Mesenchymal stem cell (in vitro differentiated cells and primary cell): ENCODE data around the gene ANXA3. TPM values are rescaled to one million over a fixed set of nuclear protein-coding genes. Genes with fewer than 3 reads are reported as not detected.
"Not testable (repeated sequence)": the region's sequence is repeated elsewhere in the genome, so short reads cannot be mapped to it uniquely, and the experiment has no call there.

Experiments used
- DNase-seq: peaks from one replicate; pipeline ENCODE4 v3.0.0-alpha.2; 2013
- H2AFZ ChIP-seq: one replicate; pipeline ENCODE4 v1.6.1; 2013; ENCODE audit warnings: low read depth, mild to moderate bottlenecking, control low read depth, inconsistent platforms, low read length, moderate library complexity
- H2AK5ac ChIP-seq: 2 replicates; pipeline ENCODE4 v1.6.1; 2013; ENCODE audit warnings: low read length, moderate library complexity, mild to moderate bottlenecking, inconsistent platforms; ENCODE audit not compliant: severe bottlenecking
- H2BK120ac ChIP-seq: one replicate; pipeline ENCODE4 v1.6.1; 2013; ENCODE audit warnings: low read depth, mild to moderate bottlenecking, inconsistent platforms, low read length, moderate library complexity
- H2BK12ac ChIP-seq, 2 experiments: one replicate each; pipeline ENCODE4 v1.6.1; 2013; ENCODE audit warnings: inconsistent platforms in 2 of 2, low read length in 2 of 2, mild to moderate bottlenecking in 2 of 2, moderate library complexity in 2 of 2, control low read depth in 1 of 2
- H2BK15ac ChIP-seq: one replicate; pipeline ENCODE4 v1.6.1; 2013; ENCODE audit warnings: mild to moderate bottlenecking, low read depth, inconsistent platforms; ENCODE audit not compliant: poor library complexity, severe bottlenecking
- H2BK5ac ChIP-seq: 2 replicates; pipeline ENCODE4 v1.6.1; 2013; ENCODE audit warnings: low read depth, mild to moderate bottlenecking, low read length, control low read depth, inconsistent platforms; ENCODE audit not compliant: poor library complexity, severe bottlenecking
- H3K14ac ChIP-seq, 2 experiments: one replicate each; pipeline ENCODE4 v1.6.1; 2013; ENCODE audit warnings: inconsistent platforms in 2 of 2, low read length in 2 of 2, control low read depth in 1 of 2, mild to moderate bottlenecking in 1 of 2, moderate library complexity in 1 of 2
- H3K18ac ChIP-seq, 2 experiments: one replicate each; pipeline ENCODE4 v1.6.1; 2013; ENCODE audit warnings: inconsistent platforms in 2 of 2, low read length in 2 of 2, control low read depth in 1 of 2, low read depth in 1 of 2, mild to moderate bottlenecking in 1 of 2
- H3K23ac ChIP-seq, 2 experiments: one replicate each; pipeline ENCODE4 v1.6.1; 2013; ENCODE audit warnings: inconsistent platforms in 2 of 2, low read length in 2 of 2, mild to moderate bottlenecking in 2 of 2, moderate library complexity in 2 of 2, control low read depth in 1 of 2
- H3K27ac ChIP-seq: 2 replicates; pipeline ENCODE4 v1.5.1; 2013; ENCODE audit warnings: mild to moderate bottlenecking, moderate library complexity, low read length, control low read depth, inconsistent platforms; ENCODE audit not compliant: poor library complexity, severe bottlenecking
- H3K27me3 ChIP-seq, 2 experiments: 2 replicates each; pipeline versions ENCODE4 v1.6.1 to v1.7.0; 2013; ENCODE audit warnings: low read length in 2 of 2, mild to moderate bottlenecking in 2 of 2, moderate library complexity in 2 of 2, control low read depth in 1 of 2, inconsistent platforms in 1 of 2; ENCODE audit not compliant: control insufficient read depth in 1 of 2, insufficient read depth in 1 of 2
- H3K36me3 ChIP-seq, 2 experiments: 2 replicates each; pipeline versions ENCODE4 v1.6.1 to v1.7.0; 2013; ENCODE audit warnings: low read length in 2 of 2, control low read depth in 1 of 2, inconsistent platforms in 1 of 2, low read depth in 1 of 2, mild to moderate bottlenecking in 1 of 2; ENCODE audit not compliant: insufficient read depth in 2 of 2, control insufficient read depth in 1 of 2
- H3K4ac ChIP-seq, 2 experiments: one replicate each; pipeline ENCODE4 v1.6.1; 2013; ENCODE audit warnings: inconsistent platforms in 2 of 2, low read length in 2 of 2, mild to moderate bottlenecking in 2 of 2, moderate library complexity in 2 of 2, control low read depth in 1 of 2, low read depth in 1 of 2
- H3K4me1 ChIP-seq: 2 replicates; pipeline ENCODE4 v1.6.1; 2013; ENCODE audit warnings: low read depth, low read length, control low read depth; ENCODE audit not compliant: control insufficient read depth, insufficient read depth
- H3K4me2 ChIP-seq: 2 replicates; pipeline ENCODE4 v1.6.1; 2013; ENCODE audit warnings: low read length, mild to moderate bottlenecking, inconsistent platforms; ENCODE audit not compliant: poor library complexity, severe bottlenecking
- H3K4me3 ChIP-seq, 2 experiments: 2 replicates each; pipeline versions ENCODE4 v1.5.1 to v1.7.0; 2013; ENCODE audit warnings: low read length in 2 of 2, mild to moderate bottlenecking in 2 of 2, control low read depth in 1 of 2, low read depth in 1 of 2; ENCODE audit not compliant: insufficient read depth in 1 of 2
- H3K79me1 ChIP-seq: replicated peaks from 2 replicates; pipeline ENCODE4 v1.6.1; 2013; ENCODE audit warnings: mild to moderate bottlenecking, control low read depth, low read length, inconsistent platforms; ENCODE audit not compliant: poor library complexity, severe bottlenecking
- H3K9ac ChIP-seq: 2 replicates; pipeline ENCODE4 v1.7.0; 2013; ENCODE audit warnings: mild to moderate bottlenecking, low read length, moderate library complexity
- H3K9me3 ChIP-seq: 2 replicates; pipeline ENCODE4 v1.7.0; 2013; ENCODE audit warnings: mild to moderate bottlenecking, low read length; ENCODE audit not compliant: control insufficient read depth
- H4K8ac ChIP-seq: one replicate; pipeline ENCODE4 v1.6.1; 2013; ENCODE audit warnings: inconsistent platforms, mild to moderate bottlenecking, low read length, moderate library complexity
- H4K91ac ChIP-seq: one replicate; pipeline ENCODE4 v1.6.1; 2013; ENCODE audit warnings: mild to moderate bottlenecking, low read length, inconsistent platforms
- WGBS: methylation state at CpG from one replicate; pipeline ENCODE4 v1.1.7; 2013; ENCODE audit warnings: mixed read lengths; 5-methylcytosine and 5-hydroxymethylcytosine counted together
- polyA plus RNA-seq, 2 experiments: library from polyadenylated mRNA; stranded (reverse); fragments of 200-250 nt; gene quantifications; one replicate each; pipeline ENCODE4 v1.2.3, GENCODE V29; 2013

ANXA3 gene, protein sequence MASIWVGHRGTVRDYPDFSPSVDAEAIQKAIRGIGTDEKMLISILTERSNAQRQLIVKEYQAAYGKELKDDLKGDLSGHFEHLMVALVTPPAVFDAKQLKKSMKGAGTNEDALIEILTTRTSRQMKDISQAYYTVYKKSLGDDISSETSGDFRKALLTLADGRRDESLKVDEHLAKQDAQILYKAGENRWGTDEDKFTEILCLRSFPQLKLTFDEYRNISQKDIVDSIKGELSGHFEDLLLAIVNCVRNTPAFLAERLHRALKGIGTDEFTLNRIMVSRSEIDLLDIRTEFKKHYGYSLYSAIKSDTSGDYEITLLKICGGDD
- polyA plus RNA-seq (2013, experiment 1 of 2) = 9.2 TPM
- polyA plus RNA-seq (2013, experiment 2 of 2) = 9.7 TPM

DNA sequence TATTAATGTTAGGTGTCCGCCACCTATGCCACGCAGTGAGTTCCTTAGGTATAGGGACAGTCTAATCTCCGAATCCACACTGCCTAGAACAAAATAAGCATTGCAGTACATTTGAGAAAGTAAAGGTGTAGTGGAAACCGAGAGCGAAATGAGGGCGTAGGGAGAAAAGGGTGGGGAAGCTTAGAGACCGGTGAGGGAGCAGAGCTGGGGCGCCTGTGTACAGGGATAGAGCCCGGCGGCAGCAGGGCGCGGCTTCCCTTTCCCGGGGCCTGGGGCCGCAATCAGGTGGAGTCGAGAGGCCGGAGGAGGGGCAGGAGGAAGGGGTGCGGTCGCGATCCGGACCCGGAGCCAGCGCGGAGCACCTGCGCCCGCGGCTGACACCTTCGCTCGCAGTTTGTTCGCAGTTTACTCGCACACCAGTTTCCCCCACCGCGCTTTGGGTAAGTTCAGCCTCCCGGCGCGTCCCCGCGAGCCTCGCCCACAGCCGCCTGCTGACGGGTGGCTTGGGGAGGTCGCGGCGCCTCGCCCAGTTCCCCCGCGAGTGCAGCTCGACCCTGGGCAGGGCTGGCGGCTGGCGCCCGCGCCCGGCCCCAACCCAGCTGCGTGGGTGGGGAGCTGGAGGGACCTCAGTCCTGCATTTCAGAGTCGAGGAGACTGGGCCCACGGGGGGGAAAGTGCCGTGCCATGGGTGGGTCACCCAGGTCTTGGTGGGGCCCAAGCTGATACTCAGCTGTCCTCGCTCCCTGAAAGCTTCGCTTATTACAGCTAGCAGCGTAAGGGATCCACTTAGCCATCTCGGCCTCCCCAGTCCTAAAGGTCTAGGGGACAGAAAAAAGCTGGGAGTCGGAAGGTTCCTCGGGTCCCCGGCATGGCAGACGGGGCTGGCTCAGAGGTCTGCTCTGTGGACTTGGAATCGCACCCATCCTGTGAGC is at the start of gene ANXA3:
ANXA3 (plus strand) TSS at position 351 of the 932 bp plus-strand sequence. CDS start 2,704 bp downstream, outside the sequence.
- peak within 1 kb of the TSS; percentile 74 to 77 for H3K4me3 ChIP-seq
- no peaks in the 10 kb centered on the region for H3K9me3 ChIP-seq
- peak within 1 kb of the TSS in 1 of 2 experiments; percentile 53 for H3K14ac ChIP-seq
- peaks cover 0 to 10% of the 10 kb centered on the region in 2 experiments for H3K27me3 ChIP-seq
- H2BK5ac ChIP-seq = peak within 1 kb of the TSS; percentile 94
- H4K91ac ChIP-seq = peak within 1 kb of the TSS; percentile 90
- H3K4me2 ChIP-seq = peak within 1 kb of the TSS; percentile 92
- peak within 1 kb of the TSS; percentile 80 to 86 for H3K4ac ChIP-seq
- H3K18ac ChIP-seq = peak within 1 kb of the TSS; percentile 77 to 84
- peak within 1 kb of the TSS; percentile 93 for H2BK15ac ChIP-seq
- H3K23ac ChIP-seq = peak within 1 kb of the TSS in 1 of 2 experiments; percentile 9
- H3K9ac ChIP-seq = peak within 1 kb of the TSS; percentile 78
- peak within 1 kb of the TSS; percentile 96 for H4K8ac ChIP-seq
- H2AK5ac ChIP-seq = peak within 1 kb of the TSS; percentile 40
- H3K4me1 ChIP-seq = peaks cover 7% of the 10 kb centered on the region
- H3K79me1 ChIP-seq = peaks cover 6% of the 10 kb centered on the region
- peak within 1 kb of the TSS; percentile 91 for H3K27ac ChIP-seq
- 5% methylated on average over 46 of the region's 65 CpGs for WGBS
- peak within 1 kb of the TSS; percentile 33 to 90 for H2BK12ac ChIP-seq
- DNase-seq = peak; percentile 24
- H2BK120ac ChIP-seq = peak within 1 kb of the TSS; percentile 86
- H3K36me3 ChIP-seq = no peaks in the 10 kb centered on the region
- peak within 1 kb of the TSS; percentile 86 for H2AFZ ChIP-seq

DNA sequence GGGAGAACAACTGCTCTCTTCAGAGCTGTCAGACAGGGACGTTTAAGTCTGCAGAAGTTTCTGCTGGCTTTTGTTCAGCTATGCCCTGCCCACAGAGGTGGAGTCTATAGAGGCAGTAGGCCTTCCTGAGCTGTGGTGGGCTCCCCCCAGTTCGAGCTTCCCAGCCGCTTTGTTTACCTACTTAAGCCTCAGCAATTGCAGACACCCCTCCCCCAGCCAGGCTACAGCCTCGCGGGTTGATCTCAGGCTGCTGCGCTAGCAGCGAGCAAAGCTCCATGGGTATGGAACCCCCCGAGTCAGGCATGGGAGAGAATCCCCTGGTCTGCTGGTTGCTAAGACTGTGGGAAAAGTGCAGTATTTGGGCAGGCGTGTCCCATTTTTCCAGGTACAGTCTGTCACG is 45.3 kb upstream of the ANXA3 start:
- H3K4me1 ChIP-seq, H3K14ac ChIP-seq, H2BK120ac ChIP-seq, H2BK15ac ChIP-seq, H4K8ac ChIP-seq, H2AK5ac ChIP-seq, H4K91ac ChIP-seq, H2AFZ ChIP-seq, H2BK12ac ChIP-seq, H3K23ac ChIP-seq, H3K4me3 ChIP-seq, H3K9me3 ChIP-seq, H3K4me2 ChIP-seq, H2BK5ac ChIP-seq, DNase-seq, H3K27me3 ChIP-seq, H3K18ac ChIP-seq, H3K27ac ChIP-seq, H3K9ac ChIP-seq, H3K79me1 ChIP-seq, H3K4ac ChIP-seq: not testable (repeated sequence)
- 80% methylated on average over 8 of the region's 10 CpGs for WGBS
- peaks cover 2 to 16% of the 10 kb centered on the region in 2 experiments for H3K36me3 ChIP-seq

DNA sequence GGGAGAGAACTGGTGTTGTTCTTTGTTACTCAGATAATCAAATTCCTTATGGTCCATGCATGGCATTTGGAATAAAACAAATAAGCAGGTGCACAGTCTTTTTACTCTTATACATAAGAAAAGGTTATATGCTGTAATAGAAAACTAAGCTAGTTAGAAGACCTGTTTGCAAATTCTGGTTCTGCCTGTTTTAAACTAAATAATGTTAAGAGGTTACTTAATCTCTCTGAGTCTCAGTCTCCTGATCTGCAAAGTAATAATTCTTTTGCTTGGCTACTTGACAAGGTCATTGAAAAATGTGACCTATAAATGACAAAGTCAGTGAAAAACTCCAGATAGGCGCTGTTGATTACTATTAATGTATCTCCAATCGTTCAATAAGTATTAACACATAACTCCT is 42.5 kb upstream of the ANXA3 start:
- H3K9me3 ChIP-seq = no peaks in the 10 kb centered on the region
- no peaks in the 10 kb centered on the region for H3K27me3 ChIP-seq
- no peak overlapping the region for H2BK12ac ChIP-seq
- peaks cover 3 to 27% of the 10 kb centered on the region in 2 experiments for H3K36me3 ChIP-seq
- no peak overlapping the region for H3K4ac ChIP-seq
- no peak overlapping the region for H2AK5ac ChIP-seq
- no peak for DNase-seq
- H3K23ac ChIP-seq = no peak overlapping the region
- H4K91ac ChIP-seq = no peak overlapping the region
- 85% methylated on average over 2 of the region's 2 CpGs for WGBS
- H3K4me2 ChIP-seq = no peak overlapping the region
- no peak overlapping the region for H2BK15ac ChIP-seq
- no peak overlapping the region for H3K27ac ChIP-seq
- H3K4me3 ChIP-seq = no peak overlapping the region
- no peaks in the 10 kb centered on the region for H3K79me1 ChIP-seq
- no peak overlapping the region for H2BK120ac ChIP-seq
- H2AFZ ChIP-seq = no peak overlapping the region
- H2BK5ac ChIP-seq = no peak overlapping the region
- H3K18ac ChIP-seq = no peak overlapping the region
- no peak overlapping the region for H3K9ac ChIP-seq
- H3K4me1 ChIP-seq = no peaks in the 10 kb centered on the region
- H3K14ac ChIP-seq = no peak overlapping the region
- H4K8ac ChIP-seq = no peak overlapping the region

DNA sequence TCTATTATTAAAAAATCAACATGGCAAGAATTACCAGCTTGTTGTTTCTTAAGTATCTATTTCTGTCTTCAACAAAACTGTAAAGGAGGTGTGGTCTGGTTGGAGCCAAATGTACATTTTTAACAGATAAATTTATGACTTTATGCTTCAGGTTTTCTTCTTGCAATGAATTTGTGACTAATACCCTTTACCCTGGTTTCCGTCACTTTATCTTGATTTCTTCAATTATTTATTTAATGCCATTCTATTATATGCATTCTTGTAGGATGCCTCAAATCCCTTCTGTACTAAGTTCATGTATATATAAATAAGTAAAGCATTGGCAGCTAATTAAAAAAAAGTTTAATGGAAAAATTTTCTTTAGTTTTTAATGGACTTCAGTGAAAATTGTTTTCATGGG is 41.5 kb upstream of the ANXA3 start:
- Histone ChIP-seq H3K4ac (no peak overlapping the region), H2BK15ac (no peak overlapping the region), H3K14ac (no peak overlapping the region), H2AFZ (no peak overlapping the region), H3K36me3 (peaks cover 3 to 27% of the 10 kb centered on the region in 2 experiments), H3K79me1 (no peaks in the 10 kb centered on the region), H3K4me1 (no peaks in the 10 kb centered on the region), H3K9ac (no peak overlapping the region), H3K18ac (no peak overlapping the region), H3K4me2 (no peak overlapping the region), H2AK5ac (no peak overlapping the region), H2BK12ac (no peak overlapping the region), H2BK120ac (no peak overlapping the region), H4K8ac (no peak overlapping the region), H3K23ac (no peak overlapping the region), H3K9me3 (no peaks in the 10 kb centered on the region), H3K27ac (no peak overlapping the region), H4K91ac (no peak overlapping the region), H3K27me3 (no peaks in the 10 kb centered on the region), H2BK5ac (no peak overlapping the region), H3K4me3 (no peak overlapping the region)
- no peak for DNase-seq
- no CpG with 5 or more reads among the region's 1 CpG for WGBS
